ENCODE data around the gene PTH2R. TPM values are rescaled to one million over a fixed set of nuclear protein-coding genes. Genes with fewer than 3 reads are reported as not detected.

Gene PTH2R
- total RNA-seq, 1 donor from 2014 or later: not detected

DNA sequence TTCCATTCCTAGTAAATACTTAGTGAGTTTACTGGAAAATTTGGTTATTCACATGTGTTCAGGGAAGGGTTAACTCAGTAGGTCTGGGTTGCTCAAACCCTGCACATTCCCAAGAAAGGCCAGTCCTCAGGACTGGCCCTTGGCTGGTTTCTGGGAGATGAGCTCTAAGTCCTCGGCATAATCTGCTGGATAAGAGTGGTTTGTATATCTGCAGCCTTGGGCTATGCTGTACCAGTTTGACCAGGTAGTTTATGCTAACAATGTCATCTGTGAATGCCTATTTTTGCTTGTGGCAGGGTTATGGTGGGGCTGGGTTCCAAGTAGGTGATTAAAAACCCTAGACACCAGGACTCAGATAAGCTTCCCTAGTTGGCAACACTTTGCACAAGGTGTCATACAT lies 7.4 kb upstream of the PTH2R start:
- Mint-ChIP-seq H3K27ac (ENCODE audit: unreplicated experiment) (no peak overlapping the region), H3K27me3 (ENCODE audit: unreplicated experiment) (peaks cover 51% of the 10 kb centered on the region), H3K36me3 (ENCODE audit: unreplicated experiment) (no peaks in the 10 kb centered on the region), H3K4me1 (ENCODE audit: unreplicated experiment) (peaks cover 1% of the 10 kb centered on the region), H3K9me3 (ENCODE audit: unreplicated experiment) (no peaks in the 10 kb centered on the region), H3K4me3 (ENCODE audit: unreplicated experiment) (no peak overlapping the region)
- TF ChIP-seq, protein P1, sequence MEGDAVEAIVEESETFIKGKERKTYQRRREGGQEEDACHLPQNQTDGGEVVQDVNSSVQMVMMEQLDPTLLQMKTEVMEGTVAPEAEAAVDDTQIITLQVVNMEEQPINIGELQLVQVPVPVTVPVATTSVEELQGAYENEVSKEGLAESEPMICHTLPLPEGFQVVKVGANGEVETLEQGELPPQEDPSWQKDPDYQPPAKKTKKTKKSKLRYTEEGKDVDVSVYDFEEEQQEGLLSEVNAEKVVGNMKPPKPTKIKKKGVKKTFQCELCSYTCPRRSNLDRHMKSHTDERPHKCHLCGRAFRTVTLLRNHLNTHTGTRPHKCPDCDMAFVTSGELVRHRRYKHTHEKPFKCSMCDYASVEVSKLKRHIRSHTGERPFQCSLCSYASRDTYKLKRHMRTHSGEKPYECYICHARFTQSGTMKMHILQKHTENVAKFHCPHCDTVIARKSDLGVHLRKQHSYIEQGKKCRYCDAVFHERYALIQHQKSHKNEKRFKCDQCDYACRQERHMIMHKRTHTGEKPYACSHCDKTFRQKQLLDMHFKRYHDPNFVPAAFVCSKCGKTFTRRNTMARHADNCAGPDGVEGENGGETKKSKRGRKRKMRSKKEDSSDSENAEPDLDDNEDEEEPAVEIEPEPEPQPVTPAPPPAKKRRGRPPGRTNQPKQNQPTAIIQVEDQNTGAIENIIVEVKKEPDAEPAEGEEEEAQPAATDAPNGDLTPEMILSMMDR (IDR thresholded peaks at IDR 0.05): no peak
- no peak for DNase-seq (ENCODE audit: extremely low spot score, unreplicated experiment)

- TF ChIP-seq, protein P1 (IDR thresholded peaks at IDR 0.05): peak; percentile 20
- Mint-ChIP-seq H3K27ac (ENCODE audit: unreplicated experiment) (no peak overlapping the region), H3K4me3 (ENCODE audit: unreplicated experiment) (no peak overlapping the region), H3K4me1 (ENCODE audit: unreplicated experiment) (peaks cover 6% of the 10 kb centered on the region), H3K9me3 (ENCODE audit: unreplicated experiment) (no peaks in the 10 kb centered on the region), H3K27me3 (ENCODE audit: unreplicated experiment) (peaks cover 50% of the 10 kb centered on the region), H3K36me3 (ENCODE audit: unreplicated experiment) (no peaks in the 10 kb centered on the region)
- DNase-seq (ENCODE audit: extremely low spot score, unreplicated experiment): no peak
Measured at GRCh38 chr2:208407667-208408066, 1.1 kb downstream of the PTH2R start.

- no peak overlapping the region for H3K27ac Mint-ChIP-seq (ENCODE audit: unreplicated experiment)
- no peaks in the 10 kb centered on the region for H3K4me1 Mint-ChIP-seq (ENCODE audit: unreplicated experiment)
Measured at GRCh38 chr2:208413931-208414330, 7.3 kb downstream of the PTH2R start.

DNA sequence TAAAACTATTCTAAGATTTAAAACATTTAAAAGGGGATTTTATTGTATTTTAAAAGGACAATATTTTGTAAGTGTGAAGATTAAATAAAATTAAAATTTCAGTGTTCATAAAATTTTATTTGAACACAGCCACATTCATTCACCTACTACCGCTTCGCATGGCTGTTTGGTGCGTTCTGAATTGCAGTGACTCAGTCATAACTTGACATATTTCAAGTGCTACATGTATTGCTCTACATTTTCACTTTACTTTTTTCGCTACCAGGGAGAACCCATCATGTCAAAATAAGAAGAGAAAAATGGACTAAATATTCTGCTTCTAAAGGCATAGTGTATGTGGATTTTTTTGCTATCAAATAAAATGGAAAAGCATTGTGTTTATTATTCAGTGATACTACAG lies 8.7 kb downstream of the PTH2R start:
- TF ChIP-seq, protein P1 (IDR thresholded peaks at IDR 0.05): no peak
- Mint-ChIP-seq H3K9me3 (ENCODE audit: unreplicated experiment) (no peaks in the 10 kb centered on the region), H3K27ac (ENCODE audit: unreplicated experiment) (no peak overlapping the region), H3K4me3 (ENCODE audit: unreplicated experiment) (no peak overlapping the region), H3K4me1 (ENCODE audit: unreplicated experiment) (no peaks in the 10 kb centered on the region), H3K27me3 (ENCODE audit: unreplicated experiment) (peaks cover 14% of the 10 kb centered on the region), H3K36me3 (ENCODE audit: unreplicated experiment) (no peaks in the 10 kb centered on the region)
- DNase-seq (ENCODE audit: extremely low spot score, unreplicated experiment): no peak

More at GRCh38 chr2:208413931-208414330, 7.3 kb downstream of the PTH2R start:
- Mint-ChIP-seq H3K4me3 (ENCODE audit: unreplicated experiment) (no peak overlapping the region), H3K27me3 (ENCODE audit: unreplicated experiment) (peaks cover 17% of the 10 kb centered on the region), H3K9me3 (ENCODE audit: unreplicated experiment) (no peaks in the 10 kb centered on the region), H3K36me3 (ENCODE audit: unreplicated experiment) (no peaks in the 10 kb centered on the region)
- TF ChIP-seq, protein P1 (IDR thresholded peaks at IDR 0.05): no peak
- no peak for DNase-seq (ENCODE audit: extremely low spot score, unreplicated experiment)

- no peak for DNase-seq (ENCODE audit: extremely low spot score, unreplicated experiment)
- Mint-ChIP-seq H3K27me3 (ENCODE audit: unreplicated experiment) (peaks cover 14% of the 10 kb centered on the region), H3K27ac (ENCODE audit: unreplicated experiment) (no peak overlapping the region), H3K4me3 (ENCODE audit: unreplicated experiment) (no peak overlapping the region), H3K4me1 (ENCODE audit: unreplicated experiment) (no peaks in the 10 kb centered on the region), H3K9me3 (ENCODE audit: unreplicated experiment) (no peaks in the 10 kb centered on the region), H3K36me3 (ENCODE audit: unreplicated experiment) (no peaks in the 10 kb centered on the region)
- TF ChIP-seq, protein P1 (IDR thresholded peaks at IDR 0.05): no peak
Measured at GRCh38 chr2:208415897-208416296, 9.3 kb downstream of the PTH2R start.
